Stimulated activated CD4-positive, alpha-beta T cell treated with anti-CD3 and anti-CD28 coated beads, Interleukin-12 subunit alpha, Interleukin-12 subunit beta, amount 100 ng/mL, for 48 hours (primary cell): ENCODE results near the gene C2orf78.
"Not testable (repeated sequence)": the region's sequence is repeated elsewhere in the genome, so short reads cannot be mapped to it uniquely, and the experiment has no call there.

Experiments
- DNase-seq, 3 donors: peaks; one replicate each; pipeline ENCODE4 v3.0.0-alpha.2; 2020; ENCODE audit warnings: low read depth in 2 of 3, low spot score in 1 of 3

C2orf78 gene, protein sequence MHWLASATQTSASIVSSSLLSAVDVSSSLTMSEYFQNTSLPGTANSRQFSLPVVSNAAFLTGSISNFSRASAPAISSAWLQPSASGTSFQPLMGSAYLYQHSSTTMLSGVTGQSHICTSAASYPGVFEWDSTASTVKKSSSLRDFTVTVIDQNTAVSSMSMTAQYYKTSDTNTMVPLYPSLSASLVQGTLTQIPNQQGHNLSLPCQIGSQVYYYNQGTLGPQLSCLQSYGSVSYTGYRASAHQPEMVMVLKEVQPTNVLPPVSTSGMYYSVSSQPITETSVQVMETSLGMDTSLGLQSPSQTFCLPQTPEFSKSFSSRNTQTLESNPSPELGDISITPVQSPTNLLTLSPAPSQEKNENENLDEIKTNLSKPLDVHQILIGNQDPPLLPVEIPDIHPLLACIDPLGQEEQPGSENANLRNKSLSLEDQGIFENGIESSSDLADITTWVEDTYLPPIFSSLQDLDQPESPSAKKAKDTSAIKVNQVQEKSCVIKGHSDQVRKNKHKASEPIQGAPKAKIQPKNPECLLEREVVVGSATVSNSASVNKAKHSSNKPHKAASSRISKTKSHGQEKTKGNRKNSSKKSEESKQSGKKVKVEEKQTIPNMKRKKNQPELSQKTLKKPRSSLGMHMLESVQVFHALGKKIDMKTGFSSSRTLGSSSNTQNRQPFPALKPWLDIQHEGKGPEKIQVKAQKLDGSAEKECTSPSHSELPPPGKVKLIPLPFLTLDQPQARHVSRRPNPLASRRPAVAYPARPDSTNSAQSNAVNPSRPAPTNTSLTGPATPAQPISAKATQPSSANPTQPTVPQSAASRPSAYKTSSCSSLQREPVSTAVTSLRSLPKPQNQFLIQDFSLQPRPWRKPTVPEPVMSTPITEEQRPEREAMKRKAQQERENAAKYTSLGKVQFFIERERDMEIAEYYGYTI

DNA sequence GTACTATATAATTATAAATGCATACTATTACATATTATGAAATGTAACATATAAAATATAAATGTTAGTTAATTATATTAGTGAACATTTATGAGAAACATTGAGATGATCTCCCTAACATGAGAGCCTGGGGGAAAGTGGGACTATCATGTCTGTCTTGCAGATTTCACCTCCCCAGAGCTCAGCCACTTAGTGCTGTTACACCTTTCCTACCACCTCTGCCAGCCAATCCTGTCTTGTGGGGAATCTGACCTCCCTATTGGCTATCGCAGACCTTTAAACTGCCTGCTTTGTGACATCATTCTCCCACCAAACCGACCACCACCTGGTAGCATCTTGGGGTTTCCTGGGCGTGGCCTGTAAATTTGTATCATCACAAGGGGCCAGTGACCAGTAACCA lies at the start of gene C2orf78:
TSS of gene C2orf78 (plus strand) at position 301 of the 400 bp plus-strand sequence. CDS start 127 bp downstream, outside the sequence.
- DNase-seq = not testable (repeated sequence)

DNA sequence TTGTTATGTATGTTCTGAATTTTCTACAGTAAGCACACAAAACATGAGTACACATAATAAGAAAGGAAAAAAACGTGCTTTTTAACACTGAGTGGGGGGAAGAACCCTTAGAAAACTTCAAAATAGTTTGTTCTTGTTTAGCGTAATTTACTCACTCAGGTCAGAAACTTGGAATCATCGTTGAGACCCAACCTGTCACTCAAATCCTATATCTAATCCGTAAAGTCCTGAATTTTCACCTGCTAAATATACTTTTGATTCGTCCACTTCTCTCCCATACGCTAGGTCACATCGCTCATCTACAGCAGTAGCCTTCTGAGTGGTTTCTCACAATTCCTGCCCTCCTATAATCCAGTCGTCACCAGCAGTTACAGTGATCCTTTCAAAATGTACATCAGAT lies 47.6 kb upstream of the C2orf78 start:
- no peak for DNase-seq

DNA sequence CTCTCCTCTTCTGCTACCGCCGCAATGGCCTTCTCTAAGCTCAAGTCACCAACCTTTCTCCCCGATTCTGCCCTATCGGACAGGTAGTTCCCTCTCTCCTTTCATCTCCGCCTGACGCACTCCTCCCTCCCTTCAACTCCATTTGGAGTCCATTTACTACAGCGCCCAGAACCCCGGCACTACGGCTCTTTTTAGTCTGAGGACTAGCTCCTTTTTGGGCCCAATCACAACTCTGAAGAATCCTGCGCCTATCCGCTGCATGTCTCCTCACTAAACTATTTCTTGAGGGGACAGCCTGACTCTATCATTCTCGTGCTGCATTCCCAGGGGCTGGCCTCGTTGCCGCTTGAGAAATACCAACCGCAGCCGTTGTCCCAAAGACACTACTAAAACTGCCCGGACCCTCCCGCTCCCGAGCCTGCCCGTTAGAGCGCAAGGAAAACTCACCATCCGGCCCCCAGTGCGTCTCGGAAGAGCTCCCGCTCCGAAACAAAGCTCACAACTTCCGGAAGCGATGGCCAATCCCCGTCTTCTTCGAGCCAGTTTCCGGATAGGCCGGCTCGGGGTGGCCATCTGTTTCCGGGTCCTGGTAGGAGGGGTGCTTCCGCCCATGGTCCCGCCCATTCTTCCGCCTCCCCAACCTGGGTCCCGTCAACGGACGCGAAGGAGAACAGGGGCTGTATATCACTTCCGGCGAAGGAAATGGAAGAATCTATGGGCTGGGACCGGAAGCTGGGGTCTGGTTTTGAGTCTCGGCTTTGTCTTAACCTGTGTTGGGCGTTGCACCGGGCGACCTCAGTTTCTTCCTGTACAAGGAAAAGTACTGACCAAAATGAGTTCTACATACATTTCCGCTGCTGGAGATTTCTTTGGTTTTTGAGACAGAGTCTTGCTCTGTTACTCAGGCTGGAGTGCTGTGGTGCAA lies 46.9 kb upstream of the C2orf78 start, which contains the start of gene TPRKB:
TSS of gene TPRKB (minus strand) at position 491 of the 925 bp plus-strand sequence. CDS start 2,776 bp downstream, outside the sequence.
- DNase-seq = peak; percentile 94 to 96 (median 95)

GRCh38 chr2:73739101-73739500 lies 44.9 kb upstream of the C2orf78 start:
- DNase-seq = no peak

DNA sequence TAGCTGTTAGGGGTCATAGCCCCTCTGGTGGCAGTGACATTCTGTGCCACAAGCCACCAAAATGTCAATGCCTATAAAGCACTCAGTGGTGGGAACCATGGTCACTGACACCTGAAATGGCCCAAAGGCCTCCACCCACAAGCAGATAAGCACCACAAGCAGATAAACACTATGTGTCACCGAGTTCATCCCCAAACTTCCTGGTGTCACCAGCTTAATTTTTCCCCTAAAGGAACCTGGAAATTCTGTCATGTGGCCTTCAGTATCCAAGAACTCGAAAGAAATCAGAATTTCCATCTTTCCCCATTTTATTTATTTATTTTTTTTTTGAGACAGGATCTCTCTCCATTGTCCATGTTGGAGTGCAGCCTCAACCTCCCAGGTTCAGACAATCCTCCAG lies 43.2 kb upstream of the C2orf78 start:
- no peak for DNase-seq

- DNase-seq = no peak
These were observed 37.7 kb upstream of the C2orf78 start for GRCh38 chr2:73746015-73746876.

- no peak for DNase-seq
These were observed 37.1 kb upstream of the C2orf78 start for GRCh38 chr2:73746877-73747208.

- no peak for DNase-seq
These were observed 34.7 kb upstream of the C2orf78 start for GRCh38 chr2:73749314-73749713.

GRCh38 chr2:73754332-73754731 lies 29.7 kb upstream of the C2orf78 start:
- not testable (repeated sequence) for DNase-seq

DNA sequence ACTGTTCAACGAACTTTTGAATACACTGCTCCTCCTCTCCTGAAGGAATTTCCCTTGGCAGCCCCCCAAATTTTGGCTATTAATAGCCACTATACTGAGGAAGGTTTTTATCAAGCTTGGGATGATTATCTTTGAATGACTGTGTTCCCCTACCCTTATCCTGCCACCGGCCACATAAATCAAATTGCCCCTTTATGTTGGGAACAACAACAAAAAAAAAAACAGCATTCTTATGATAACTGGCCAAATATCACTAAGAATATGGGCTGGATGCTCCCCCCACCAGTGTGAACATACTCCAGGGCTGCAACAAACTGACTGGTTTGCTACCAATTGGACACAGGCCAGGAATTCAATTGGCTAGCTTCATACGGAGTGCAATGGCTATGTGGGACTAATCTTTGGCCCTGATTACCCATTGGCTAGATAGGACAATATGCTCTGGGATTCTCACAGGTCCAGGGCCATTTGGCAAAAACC lies 24.7 kb upstream of the C2orf78 start:
- DNase-seq = no peak

GRCh38 chr2:73759904-73760303 lies 24.1 kb upstream of the C2orf78 start:
- no peak for DNase-seq

- no peak for DNase-seq
These were observed 21.4 kb upstream of the C2orf78 start for GRCh38 chr2:73762571-73762970.

DNA sequence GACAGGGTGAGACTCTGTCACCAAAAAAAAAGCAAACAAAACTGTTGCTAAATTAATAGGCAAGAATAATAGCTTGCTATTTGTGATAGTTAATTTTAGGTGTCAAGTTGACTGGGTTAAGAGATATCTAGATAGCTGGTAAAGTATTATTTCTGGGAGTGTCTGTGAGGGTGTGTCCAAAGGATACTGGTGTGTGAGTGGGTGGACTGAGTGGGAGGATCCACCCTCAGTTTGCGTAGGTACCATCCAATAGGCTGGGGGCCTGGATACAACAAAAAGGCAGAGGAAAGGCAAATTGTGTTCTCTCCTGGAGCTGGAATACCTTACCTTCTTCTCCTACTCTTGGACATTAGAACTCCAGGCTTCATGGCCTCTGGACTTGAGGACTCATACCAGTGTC lies 19.0 kb upstream of the C2orf78 start:
- DNase-seq = no peak

GRCh38 chr2:73766349-73766748 lies 17.6 kb upstream of the C2orf78 start:
- no peak for DNase-seq

- no peak for DNase-seq
These were observed 17.0 kb upstream of the C2orf78 start for GRCh38 chr2:73766994-73767393.

DNA sequence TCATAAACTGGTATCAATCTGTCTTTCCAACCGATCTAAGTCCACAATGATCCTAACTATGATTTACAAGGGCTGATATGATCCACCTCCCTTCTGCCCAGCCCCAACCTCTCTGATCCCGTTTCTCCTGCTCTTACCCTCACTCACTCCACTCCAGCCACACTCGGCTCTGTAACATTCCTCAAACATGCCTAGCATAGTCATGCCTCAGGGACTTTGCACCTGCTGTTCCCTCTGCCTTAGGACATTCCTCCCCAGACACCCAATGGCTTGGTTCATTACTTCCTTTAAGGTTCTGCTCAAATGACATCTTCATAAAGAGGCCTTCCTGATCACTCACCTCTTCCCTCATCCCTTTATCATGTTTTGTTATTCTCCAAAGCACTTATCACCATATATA lies 13.3 kb upstream of the C2orf78 start:
- no peak for DNase-seq

- no peak for DNase-seq
These were observed 11.2 kb upstream of the C2orf78 start for GRCh38 chr2:73772819-73773218.

DNA sequence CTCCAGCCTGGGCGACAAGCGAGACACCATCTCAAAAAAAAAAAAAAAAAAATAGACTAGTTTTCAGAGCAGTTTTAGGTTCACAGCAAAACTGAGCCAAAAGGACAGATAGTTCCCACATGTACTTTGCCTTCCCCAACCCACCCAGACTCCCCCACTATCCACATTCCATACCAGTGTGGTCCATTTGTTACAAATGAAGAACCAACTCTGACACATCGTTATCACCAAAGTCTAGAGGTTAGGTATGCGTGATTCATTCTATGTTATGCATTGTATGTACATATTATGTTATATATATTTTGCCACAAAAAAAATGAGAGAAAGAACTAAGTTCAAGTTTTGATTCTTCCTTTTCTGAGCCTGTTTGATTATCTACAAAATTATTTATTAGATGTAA lies 7.6 kb upstream of the C2orf78 start:
- no peak for DNase-seq

DNA sequence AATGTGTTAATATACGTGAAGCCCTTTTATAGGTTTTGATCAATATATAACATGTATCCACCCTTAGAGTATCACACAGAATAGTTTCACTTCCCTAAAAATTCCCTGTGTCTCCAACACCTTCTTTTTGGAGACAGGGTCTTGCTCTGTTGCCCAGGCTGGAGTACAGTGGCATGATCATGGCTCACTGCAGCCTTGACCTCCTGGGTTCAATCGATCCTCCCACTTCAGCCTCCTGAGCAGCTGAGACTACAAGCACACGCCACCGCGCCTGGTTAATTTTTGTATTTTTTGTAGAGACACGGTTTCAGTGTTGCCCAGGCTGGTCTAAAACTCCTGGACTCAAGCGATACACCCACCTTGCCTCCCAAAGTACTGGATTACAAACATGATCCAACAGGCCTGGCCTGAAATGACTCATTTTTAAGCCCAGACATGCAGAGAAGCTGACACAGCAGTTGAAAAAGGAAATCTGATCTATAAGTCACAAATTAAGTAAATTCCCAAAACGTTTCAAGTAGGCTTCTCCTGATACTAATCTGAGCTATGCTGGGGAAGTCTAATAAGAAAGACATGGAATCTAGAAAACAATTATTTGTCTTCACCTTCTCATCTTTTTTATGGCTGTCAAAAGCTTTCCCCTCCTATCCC lies 7.0 kb upstream of the C2orf78 start:
- no peak for DNase-seq
